HEK293 (cell line): ENCODE data around the gene PRSS12.

Source experiments
- GLIS1 ChIP-seq: fragments of 450-650 bp; formaldehyde crosslinking; IDR thresholded peaks from 2 replicates; pipeline ENCODE4 v1.5.1; 2016; ENCODE audit warnings: missing biosample characterization, missing genetic modification characterization
- IKZF3 ChIP-seq: fragments of 450-650 bp; IDR thresholded peaks from 2 replicates; pipeline ENCODE4 v1.5.0; 2018; ENCODE audit warnings: missing biosample characterization, mild to moderate bottlenecking, missing genetic modification characterization, moderate library complexity
- SCRT2 ChIP-seq: fragments of 450-650 bp; formaldehyde crosslinking; IDR thresholded peaks from 2 replicates; pipeline ENCODE4 v1.5.1; 2016; ENCODE audit warnings: missing biosample characterization, missing genetic modification characterization
- SP3 ChIP-seq: fragments of 450-650 bp; formaldehyde crosslinking; IDR thresholded peaks from 2 replicates; pipeline ENCODE4 v1.5.1; 2016; ENCODE audit warnings: missing biosample characterization, missing genetic modification characterization
- WT1 ChIP-seq: fragments of 450-650 bp; formaldehyde crosslinking; IDR thresholded peaks from 2 replicates; pipeline ENCODE4 v1.5.1; 2016; ENCODE audit warnings: missing biosample characterization, missing genetic modification characterization
- YY2 ChIP-seq: fragments of 450-650 bp; formaldehyde crosslinking; IDR thresholded peaks from 2 replicates; pipeline ENCODE4 v1.5.1; 2016; ENCODE audit warnings: missing biosample characterization, missing genetic modification characterization
- ZBTB21 ChIP-seq: fragments of 450-650 bp; formaldehyde crosslinking; IDR thresholded peaks from 2 replicates; pipeline ENCODE4 v1.5.1; 2017; ENCODE audit warnings: missing biosample characterization, missing genetic modification characterization
- ZBTB26 ChIP-seq: fragments of 450-650 bp; formaldehyde crosslinking; optimal IDR thresholded peaks from 2 replicates; pipeline ENCODE3; 2016; ENCODE audit warnings: missing biosample characterization, mild to moderate bottlenecking, missing genetic modification characterization
- ZEB2 ChIP-seq: fragments of 450-650 bp; formaldehyde crosslinking; IDR thresholded peaks from 2 replicates; pipeline ENCODE4 v1.5.1; 2016; ENCODE audit warnings: missing biosample characterization, missing genetic modification characterization
- ZFHX2 ChIP-seq: fragments of 450-650 bp; formaldehyde crosslinking; conservative IDR thresholded peaks from 2 replicates; pipeline ENCODE4 v1.5.1; 2016; ENCODE audit warnings: missing biosample characterization, missing genetic modification characterization
- ZIC2 ChIP-seq: fragments of 450-650 bp; formaldehyde crosslinking; IDR thresholded peaks from 2 replicates; pipeline ENCODE4 v1.5.1; 2016; ENCODE audit warnings: missing biosample characterization, missing genetic modification characterization
- ZNF112 ChIP-seq: fragments of 450-650 bp; formaldehyde crosslinking; IDR thresholded peaks from 2 replicates; pipeline ENCODE4 v1.5.0; 2017; ENCODE audit warnings: missing biosample characterization, missing genetic modification characterization
- ZNF132 ChIP-seq: fragments of 450-650 bp; formaldehyde crosslinking; IDR thresholded peaks from 2 replicates; pipeline ENCODE4 v1.5.1; 2017; ENCODE audit warnings: missing biosample characterization, missing genetic modification characterization, borderline replicate concordance
- ZNF133 ChIP-seq: fragments of 450-650 bp; formaldehyde crosslinking; IDR thresholded peaks from 2 replicates; pipeline ENCODE4 v1.5.1; 2016; ENCODE audit warnings: missing biosample characterization, missing genetic modification characterization
- ZNF155 ChIP-seq: fragments of 450-650 bp; formaldehyde crosslinking; IDR thresholded peaks from 2 replicates; pipeline ENCODE4 v1.5.1; 2016; ENCODE audit warnings: missing biosample characterization, missing genetic modification characterization
- ZNF18 ChIP-seq: fragments of 450-650 bp; formaldehyde crosslinking; IDR thresholded peaks from 2 replicates; pipeline ENCODE4 v1.5.1; 2016; ENCODE audit warnings: missing biosample characterization, missing genetic modification characterization
- ZNF221 ChIP-seq: fragments of 450-650 bp; formaldehyde crosslinking; IDR thresholded peaks from 2 replicates; pipeline ENCODE4 v1.5.1; 2017; ENCODE audit warnings: missing biosample characterization, missing genetic modification characterization, borderline replicate concordance
- ZNF324 ChIP-seq: fragments of 450-650 bp; formaldehyde crosslinking; IDR thresholded peaks from 2 replicates; pipeline ENCODE4 v1.5.1; 2016; ENCODE audit warnings: missing biosample characterization, missing genetic modification characterization
- ZNF391 ChIP-seq: fragments of 450-650 bp; formaldehyde crosslinking; IDR thresholded peaks from 2 replicates; pipeline ENCODE4 v1.5.1; 2016; ENCODE audit warnings: low read depth, missing biosample characterization, missing genetic modification characterization, borderline replicate concordance
- ZNF404 ChIP-seq: fragments of 450-650 bp; formaldehyde crosslinking; IDR thresholded peaks from 2 replicates; pipeline ENCODE4 v1.5.1; 2017; ENCODE audit warnings: missing biosample characterization, missing genetic modification characterization
- ZNF473 ChIP-seq: fragments of 450-650 bp; formaldehyde crosslinking; IDR thresholded peaks from 2 replicates; pipeline ENCODE4 v1.5.1; 2017; ENCODE audit warnings: missing biosample characterization, missing genetic modification characterization
- ZNF501 ChIP-seq: fragments of 450-650 bp; formaldehyde crosslinking; IDR thresholded peaks from 2 replicates; pipeline ENCODE4 v1.5.1; 2016; ENCODE audit warnings: missing biosample characterization, missing genetic modification characterization
- ZNF548 ChIP-seq: fragments of 450-650 bp; formaldehyde crosslinking; IDR thresholded peaks from 2 replicates; pipeline ENCODE4 v1.5.1; 2016; ENCODE audit warnings: missing biosample characterization, missing genetic modification characterization
- ZNF549 ChIP-seq: fragments of 450-650 bp; IDR thresholded peaks from 2 replicates; pipeline ENCODE4 v1.5.1; 2018; ENCODE audit warnings: missing biosample characterization, missing genetic modification characterization, mild to moderate bottlenecking, inconsistent platforms, moderate library complexity
- ZNF555 ChIP-seq: fragments of 450-650 bp; formaldehyde crosslinking; conservative IDR thresholded peaks from 2 replicates; pipeline ENCODE4 v1.5.1; 2017; ENCODE audit warnings: missing biosample characterization, mild to moderate bottlenecking, missing genetic modification characterization, inconsistent platforms
- ZNF571 ChIP-seq: fragments of 450-650 bp; formaldehyde crosslinking; IDR thresholded peaks from 2 replicates; pipeline ENCODE4 v1.5.0; 2017; ENCODE audit warnings: missing biosample characterization, missing genetic modification characterization
- ZNF585B ChIP-seq: fragments of 450-650 bp; formaldehyde crosslinking; IDR thresholded peaks from 2 replicates; pipeline ENCODE4 v1.5.1; 2016; ENCODE audit warnings: missing biosample characterization, missing genetic modification characterization
- ZNF624 ChIP-seq: fragments of 450-650 bp; formaldehyde crosslinking; IDR thresholded peaks from 2 replicates; pipeline ENCODE4 v1.5.1; 2017; ENCODE audit warnings: missing biosample characterization, missing genetic modification characterization
- ZNF626 ChIP-seq: fragments of 450-650 bp; sonication (Bioruptor Pico); formaldehyde crosslinking; IDR thresholded peaks from 2 replicates; pipeline ENCODE4 v1.5.1; 2018; ENCODE audit warnings: missing biosample characterization, missing genetic modification characterization, inconsistent platforms
- ZNF664 ChIP-seq: fragments of 450-650 bp; formaldehyde crosslinking; IDR thresholded peaks from 2 replicates; pipeline ENCODE4 v1.5.1; 2016; ENCODE audit warnings: missing biosample characterization, missing genetic modification characterization
- ZNF677 ChIP-seq: fragments of 450-650 bp; IDR thresholded peaks from 2 replicates; pipeline ENCODE4 v1.5.0; 2018; ENCODE audit warnings: missing biosample characterization, mild to moderate bottlenecking, missing genetic modification characterization, moderate library complexity
- ZNF701 ChIP-seq: fragments of 450-650 bp; formaldehyde crosslinking; IDR thresholded peaks from 2 replicates; pipeline ENCODE4 v1.5.1; 2016; ENCODE audit warnings: missing biosample characterization, missing genetic modification characterization
- ZNF747 ChIP-seq: fragments of 450-650 bp; formaldehyde crosslinking; IDR thresholded peaks from 2 replicates; pipeline ENCODE4 v1.5.1; 2016; ENCODE audit warnings: missing biosample characterization, missing genetic modification characterization
- ZNF76 ChIP-seq: fragments of 450-650 bp; formaldehyde crosslinking; IDR thresholded peaks from 2 replicates; pipeline ENCODE4; 2016; ENCODE audit warnings: low read depth, missing biosample characterization, missing genetic modification characterization, borderline replicate concordance
- ZNF785 ChIP-seq: fragments of 450-650 bp; formaldehyde crosslinking; IDR thresholded peaks from 2 replicates; pipeline ENCODE4 v1.5.1; 2016; ENCODE audit warnings: missing biosample characterization, missing genetic modification characterization
- ZNF791 ChIP-seq: fragments of 450-650 bp; formaldehyde crosslinking; IDR thresholded peaks from 2 replicates; pipeline ENCODE4 v1.5.1; 2016; ENCODE audit warnings: missing biosample characterization, missing genetic modification characterization
- ZSCAN4 ChIP-seq: fragments of 450-650 bp; formaldehyde crosslinking; IDR thresholded peaks from 2 replicates; pipeline ENCODE4 v1.5.1; 2017; ENCODE audit warnings: missing biosample characterization, missing genetic modification characterization
- TF ChIP-seq, protein P1 (sequence below): fragments of 450-650 bp; formaldehyde crosslinking; IDR thresholded peaks from 2 replicates; pipeline ENCODE4 v1.5.1; 2017; ENCODE audit warnings: missing biosample characterization, missing genetic modification characterization

The PRSS12 gene

GRCh38 chr4:118327554-118328241 is 25.1 kb downstream of the PRSS12 start (continued):
- TF ChIP-seq ZNF324 (tag by site-specific recombination) = peak; percentile 81; the same call in 1 of the 2 replicates
- no peak for TF ChIP-seq ZNF701 (tag by site-specific recombination)
- TF ChIP-seq ZSCAN4 (tag by site-specific recombination) = peak; percentile 69
- TF ChIP-seq WT1 (tag by site-specific recombination) = peak; percentile 95
- peak; percentile 57; the same call in 1 of the 2 replicates for TF ChIP-seq ZBTB21
- peak; percentile 99 for TF ChIP-seq ZEB2
- no peak for TF ChIP-seq ZNF473 (tag by site-specific recombination)
- no peak for TF ChIP-seq ZNF155 (tag by site-specific recombination)
- TF ChIP-seq ZNF112 (tag by site-specific recombination) = no peak
- no peak for TF ChIP-seq ZNF791 (tag by site-specific recombination)
- no peak for TF ChIP-seq YY2 (tag by site-specific recombination)
- peak; percentile 18; the same call in 1 of the 2 replicates for TF ChIP-seq ZIC2 (tag by site-specific recombination)
- no peak for TF ChIP-seq ZNF585B (tag by site-specific recombination)
- no peak for TF ChIP-seq ZFHX2 (tag by site-specific recombination)
- no peak for TF ChIP-seq ZNF133 (tag by site-specific recombination)
- TF ChIP-seq ZNF221 (tag by site-specific recombination) = peak; percentile 38; the same call in 1 of the 2 replicates
- TF ChIP-seq ZBTB26 = no peak
- TF ChIP-seq, protein P1, sequence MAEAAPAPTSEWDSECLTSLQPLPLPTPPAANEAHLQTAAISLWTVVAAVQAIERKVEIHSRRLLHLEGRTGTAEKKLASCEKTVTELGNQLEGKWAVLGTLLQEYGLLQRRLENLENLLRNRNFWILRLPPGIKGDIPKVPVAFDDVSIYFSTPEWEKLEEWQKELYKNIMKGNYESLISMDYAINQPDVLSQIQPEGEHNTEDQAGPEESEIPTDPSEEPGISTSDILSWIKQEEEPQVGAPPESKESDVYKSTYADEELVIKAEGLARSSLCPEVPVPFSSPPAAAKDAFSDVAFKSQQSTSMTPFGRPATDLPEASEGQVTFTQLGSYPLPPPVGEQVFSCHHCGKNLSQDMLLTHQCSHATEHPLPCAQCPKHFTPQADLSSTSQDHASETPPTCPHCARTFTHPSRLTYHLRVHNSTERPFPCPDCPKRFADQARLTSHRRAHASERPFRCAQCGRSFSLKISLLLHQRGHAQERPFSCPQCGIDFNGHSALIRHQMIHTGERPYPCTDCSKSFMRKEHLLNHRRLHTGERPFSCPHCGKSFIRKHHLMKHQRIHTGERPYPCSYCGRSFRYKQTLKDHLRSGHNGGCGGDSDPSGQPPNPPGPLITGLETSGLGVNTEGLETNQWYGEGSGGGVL (tag by site-specific recombination) = peak; percentile 61
- no peak for TF ChIP-seq ZNF785 (tag by site-specific recombination)
- no peak for TF ChIP-seq ZNF132
- TF ChIP-seq ZNF664 (tag by site-specific recombination) = peak; percentile 87
- TF ChIP-seq ZNF747 (tag by site-specific recombination) = no peak
- peak; percentile 98 for TF ChIP-seq SCRT2 (tag by site-specific recombination)
- TF ChIP-seq ZNF624 (tag by site-specific recombination) = no peak
- TF ChIP-seq ZNF677 (tag by site-specific recombination) = no peak
- TF ChIP-seq ZNF549 (tag by site-specific recombination) = 0 out of 2 replicates have a peak, but pooled peaks have one; percentile 22
- TF ChIP-seq ZNF404 (tag by site-specific recombination) = no peak
- TF ChIP-seq ZNF626 (tag by site-specific recombination) = peak; percentile 57; the same call in 1 of the 2 replicates
- peak; percentile 93 for TF ChIP-seq IKZF3 (tag by site-specific recombination)
- TF ChIP-seq ZNF18 = peak; percentile 83
- TF ChIP-seq GLIS1 (tag by site-specific recombination) = peak; percentile 57
- peak; percentile 52; the same call in 1 of the 2 replicates for TF ChIP-seq ZNF501 (tag by site-specific recombination)
- TF ChIP-seq SP3 (tag by site-specific recombination) = peak; percentile 57
- peak; percentile 95 for TF ChIP-seq ZNF391
- TF ChIP-seq ZNF555 = no peak
- no peak for TF ChIP-seq ZNF571 (tag by site-specific recombination)
- TF ChIP-seq ZNF548 = no peak
- peak; percentile 72; the same call in 1 of the 2 replicates for TF ChIP-seq ZNF76
